Trophoblast cell (in vitro differentiated cells and primary cell): ENCODE measurements around the gene LYPD6B.
A peak's percentile ranks its signal among the peaks of the same experiment; 100 is the strongest.

Experiments
- DNase-seq, 2 donors: peaks; one replicate each; pipeline ENCODE4 v3.0.0-alpha.2; 2016
- H2AFZ ChIP-seq: 2 replicates; pipeline ENCODE4 v1.6.1; 2013; ENCODE audit warnings: low read length, moderate library complexity, mild to moderate bottlenecking; ENCODE audit not compliant: insufficient read depth, poor library complexity
- H2AK5ac ChIP-seq: 2 replicates; pipeline ENCODE4 v1.6.1; 2013; ENCODE audit warnings: mild to moderate bottlenecking, low read length
- H2BK120ac ChIP-seq: 2 replicates; pipeline ENCODE4 v1.6.1; 2013; ENCODE audit warnings: low read length, mild to moderate bottlenecking, moderate library complexity; ENCODE audit not compliant: insufficient read depth, poor library complexity
- H2BK12ac ChIP-seq: 2 replicates; pipeline ENCODE4 v1.6.1; 2013; ENCODE audit warnings: mild to moderate bottlenecking, low read length, moderate library complexity
- H2BK5ac ChIP-seq: 2 replicates; pipeline ENCODE4 v1.6.1; 2013; ENCODE audit warnings: low read length, low read depth, moderate library complexity, mild to moderate bottlenecking; ENCODE audit not compliant: poor library complexity
- H3K14ac ChIP-seq: 2 replicates; pipeline ENCODE4 v1.6.1; 2013; ENCODE audit warnings: mild to moderate bottlenecking, low read length
- H3K18ac ChIP-seq: 2 replicates; pipeline ENCODE4 v1.6.1; 2013; ENCODE audit warnings: mild to moderate bottlenecking, low read length
- H3K23ac ChIP-seq: 2 replicates; pipeline ENCODE4 v1.6.1; 2013; ENCODE audit warnings: low read length
- H3K27ac ChIP-seq: 2 replicates; pipeline ENCODE4 v1.5.1; 2013; ENCODE audit warnings: low read depth, mild to moderate bottlenecking, inconsistent platforms, low read length, moderate library complexity
- H3K27me3 ChIP-seq: 2 replicates; pipeline ENCODE4 v1.6.1; 2013; ENCODE audit warnings: inconsistent platforms, mild to moderate bottlenecking, low read length, moderate library complexity; ENCODE audit not compliant: insufficient read depth
- H3K36me3 ChIP-seq, 2 experiments: 1 replicate in 1 of 2; 2 replicates in 1 of 2; pipeline ENCODE4 v1.6.1; 2013; ENCODE audit warnings: low read length in 2 of 2, mild to moderate bottlenecking in 2 of 2, moderate library complexity in 1 of 2; ENCODE audit not compliant: insufficient read depth in 2 of 2, control insufficient read depth in 1 of 2
- H3K4ac ChIP-seq: 2 replicates; pipeline ENCODE4 v1.6.1; 2013; ENCODE audit warnings: low read depth, mild to moderate bottlenecking, low read length, moderate library complexity
- H3K4me1 ChIP-seq, 2 experiments: 1 replicate in 1 of 2; 2 replicates in 1 of 2; pipeline ENCODE4 v1.6.1; 2013; ENCODE audit warnings: low read length in 2 of 2, mild to moderate bottlenecking in 2 of 2, moderate library complexity in 1 of 2; ENCODE audit not compliant: insufficient read depth in 2 of 2, control insufficient read depth in 1 of 2
- H3K4me2 ChIP-seq: 2 replicates; pipeline ENCODE4 v1.6.1; 2013; ENCODE audit warnings: inconsistent platforms, mild to moderate bottlenecking, low read length, moderate library complexity
- H3K4me3 ChIP-seq: 2 replicates; pipeline ENCODE4 v1.5.1; 2013; ENCODE audit warnings: mild to moderate bottlenecking, low read depth, low read length, inconsistent platforms
- H3K79me1 ChIP-seq: one replicate; pipeline ENCODE4 v1.6.1; 2013; ENCODE audit warnings: low read length
- H3K79me2 ChIP-seq: 2 replicates; pipeline ENCODE4 v1.6.1; 2013; ENCODE audit warnings: low read length, mild to moderate bottlenecking; ENCODE audit not compliant: control insufficient read depth, insufficient read depth, poor library complexity
- H3K9ac ChIP-seq: 2 replicates; pipeline ENCODE4 v1.6.1; 2013; ENCODE audit warnings: mild to moderate bottlenecking, low read length
- H3K9me3 ChIP-seq: 2 replicates; pipeline ENCODE4 v1.6.1; 2013; ENCODE audit warnings: low read depth, mild to moderate bottlenecking, control low read depth, inconsistent platforms, low read length; ENCODE audit not compliant: insufficient read depth
- H4K12ac ChIP-seq: 2 replicates; pipeline ENCODE4 v1.6.1; 2013; ENCODE audit warnings: low read depth, mild to moderate bottlenecking, low read length, moderate library complexity
- H4K8ac ChIP-seq: 2 replicates; pipeline ENCODE4 v1.6.1; 2013; ENCODE audit warnings: low read depth, mild to moderate bottlenecking, low read length, moderate library complexity
- H4K91ac ChIP-seq: one replicate; pipeline ENCODE4 v1.6.1; 2013; ENCODE audit warnings: low read depth, mild to moderate bottlenecking, low read length, moderate library complexity
- WGBS: extraction: QIAGEN DNeasy Blood & Tissue Kit; methylation state at CpG from one replicate; pipeline ENCODE4 v1.1.7; 2013; ENCODE audit warnings: missing lambda C conversion rate; ENCODE audit not compliant: insufficient read length, insufficient coverage; ENCODE audit errors: extremely low coverage; 5-methylcytosine and 5-hydroxymethylcytosine counted together

Gene LYPD6B

DNA sequence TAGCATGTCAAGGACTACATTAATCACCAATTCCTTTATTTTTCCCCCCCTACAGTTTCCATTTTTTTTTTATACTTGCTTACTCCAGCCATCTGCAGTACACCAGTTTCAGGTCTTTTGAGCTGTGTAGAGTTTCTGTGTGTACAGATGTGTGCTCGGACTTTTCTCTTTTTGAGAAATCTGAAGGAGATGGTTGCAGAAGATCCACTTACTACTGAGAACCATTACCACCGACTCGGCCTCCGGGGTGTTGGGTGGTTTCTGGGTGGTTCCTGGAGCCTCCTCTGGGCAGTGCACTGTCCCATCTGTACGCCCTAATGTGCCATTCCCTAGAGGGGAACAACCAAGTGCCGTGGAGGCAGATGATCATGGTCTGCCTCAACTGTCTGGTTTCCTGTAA is 15.4 kb upstream of the LYPD6B start:
- Histone ChIP-seq H3K9ac (no peak overlapping the region), H3K4me1 (peaks cover 6 to 7% of the 10 kb centered on the region in 2 experiments), H3K79me2 (no peaks in the 10 kb centered on the region), H2AK5ac (no peak overlapping the region), H3K23ac (no peak overlapping the region), H3K27me3 (no peaks in the 10 kb centered on the region), H4K12ac (no peak overlapping the region), H3K36me3 (no peaks in the 10 kb centered on the region), H2BK120ac (no peak overlapping the region), H2BK5ac (no peak overlapping the region), H4K91ac (no peak overlapping the region), H3K18ac (no peak overlapping the region), H3K4ac (no peak overlapping the region), H2AFZ (no peak overlapping the region), H3K9me3 (no peaks in the 10 kb centered on the region), H3K27ac (no peak overlapping the region), H3K79me1 (peaks cover 3% of the 10 kb centered on the region), H3K4me2 (no peak overlapping the region), H4K8ac (no peak overlapping the region), H3K14ac (no peak overlapping the region), H2BK12ac (no peak overlapping the region), H3K4me3 (no peak overlapping the region)
- WGBS, result no CpG with 5 or more reads among the region's 6 CpGs
- DNase-seq, result no peak

DNA sequence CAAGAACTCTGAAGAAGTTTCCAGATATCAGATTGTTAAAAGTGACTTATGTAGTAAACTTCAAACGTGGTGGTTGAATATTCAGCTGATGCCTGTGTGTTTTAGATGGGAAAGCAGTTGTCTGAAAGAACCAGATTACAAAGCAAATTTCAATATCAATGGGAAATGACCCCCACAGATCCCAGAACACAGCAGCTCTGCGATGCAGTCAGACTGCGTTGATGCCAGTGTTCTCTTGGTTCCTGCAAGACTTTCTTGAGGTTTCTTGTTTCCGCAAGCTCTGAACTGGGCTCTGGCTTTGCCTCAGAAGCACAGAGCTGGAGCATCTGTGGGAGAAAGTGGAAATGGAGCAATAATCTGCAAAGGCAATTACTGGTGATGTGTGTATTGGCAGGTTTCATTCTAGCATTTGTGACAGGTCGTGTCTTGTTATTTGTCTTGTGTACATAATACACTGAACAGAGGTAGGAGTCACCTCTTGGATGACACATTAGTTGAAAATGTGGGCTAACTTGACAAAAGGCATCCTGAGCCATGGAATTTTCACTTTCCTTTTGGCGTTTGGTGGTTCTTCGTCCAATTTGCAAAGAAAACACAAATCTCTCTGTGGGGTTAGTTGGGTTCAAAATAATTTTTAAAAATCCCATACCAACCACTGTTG is 10.8 kb upstream of the LYPD6B start:
- no peak overlapping the region for H3K9ac ChIP-seq
- peaks cover 11 to 13% of the 10 kb centered on the region in 2 experiments for H3K4me1 ChIP-seq
- H3K27ac ChIP-seq, result peak overlapping the region; percentile 67
- no peak overlapping the region for H3K4me3 ChIP-seq
- peak; percentile 56 to 90 for DNase-seq
- H4K91ac ChIP-seq, result peak overlapping the region; percentile 42
- no peak overlapping the region for H3K14ac ChIP-seq
- no peak overlapping the region for H2AFZ ChIP-seq
- H3K9me3 ChIP-seq, result no peaks in the 10 kb centered on the region
- no peaks in the 10 kb centered on the region for H3K36me3 ChIP-seq
- H3K27me3 ChIP-seq, result no peaks in the 10 kb centered on the region
- no CpG with 5 or more reads among the region's 7 CpGs for WGBS
- no peak overlapping the region for H4K8ac ChIP-seq
- no peak overlapping the region for H4K12ac ChIP-seq
- H2AK5ac ChIP-seq, result no peak overlapping the region
- H2BK5ac ChIP-seq, result no peak overlapping the region
- peaks cover 3% of the 10 kb centered on the region for H3K79me1 ChIP-seq
- H3K18ac ChIP-seq, result no peak overlapping the region
- no peaks in the 10 kb centered on the region for H3K79me2 ChIP-seq
- H2BK12ac ChIP-seq, result peak overlapping the region; percentile 27
- no peak overlapping the region for H2BK120ac ChIP-seq
- H3K23ac ChIP-seq, result no peak overlapping the region
- H3K4ac ChIP-seq, result no peak overlapping the region
- H3K4me2 ChIP-seq, result peak overlapping the region; percentile 11

DNA sequence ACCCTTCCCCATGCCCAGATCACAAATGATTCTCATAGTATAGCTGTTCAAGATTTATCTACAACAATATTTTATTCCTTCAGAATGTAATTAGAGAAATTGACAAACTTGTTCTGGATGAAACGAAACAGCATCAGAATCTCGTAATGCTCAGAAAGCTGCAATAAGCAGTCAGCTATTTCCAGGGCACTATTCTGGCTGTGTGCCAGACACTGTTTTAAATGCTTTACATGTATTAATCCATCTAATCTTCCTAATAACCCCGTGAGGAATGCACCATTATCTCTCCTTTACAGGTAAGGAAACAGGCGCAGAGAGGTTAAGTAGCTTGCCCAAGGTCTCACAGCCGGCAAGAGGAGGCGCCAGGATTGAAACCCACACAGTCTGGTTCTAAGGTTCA is 10.1 kb upstream of the LYPD6B start:
- Histone ChIP-seq H2BK12ac (no peak overlapping the region), H3K36me3 (no peaks in the 10 kb centered on the region), H3K9ac (no peak overlapping the region), H3K4me2 (peak overlapping the region; percentile 11), H3K4ac (no peak overlapping the region), H3K18ac (no peak overlapping the region), H2BK120ac (no peak overlapping the region), H2AK5ac (no peak overlapping the region), H4K12ac (no peak overlapping the region), H3K4me3 (no peak overlapping the region), H3K27ac (peak overlapping the region; percentile 67), H3K14ac (no peak overlapping the region), H3K79me1 (peaks cover 3% of the 10 kb centered on the region), H2AFZ (no peak overlapping the region), H2BK5ac (peak overlapping the region; percentile 10), H4K91ac (peak overlapping the region; percentile 42), H3K4me1 (peaks cover 11 to 13% of the 10 kb centered on the region in 2 experiments), H4K8ac (no peak overlapping the region), H3K23ac (no peak overlapping the region), H3K79me2 (no peaks in the 10 kb centered on the region), H3K27me3 (no peaks in the 10 kb centered on the region), H3K9me3 (no peaks in the 10 kb centered on the region)
- no CpG with 5 or more reads among the region's 6 CpGs for WGBS
- peak; percentile 56 to 85 for DNase-seq

DNA sequence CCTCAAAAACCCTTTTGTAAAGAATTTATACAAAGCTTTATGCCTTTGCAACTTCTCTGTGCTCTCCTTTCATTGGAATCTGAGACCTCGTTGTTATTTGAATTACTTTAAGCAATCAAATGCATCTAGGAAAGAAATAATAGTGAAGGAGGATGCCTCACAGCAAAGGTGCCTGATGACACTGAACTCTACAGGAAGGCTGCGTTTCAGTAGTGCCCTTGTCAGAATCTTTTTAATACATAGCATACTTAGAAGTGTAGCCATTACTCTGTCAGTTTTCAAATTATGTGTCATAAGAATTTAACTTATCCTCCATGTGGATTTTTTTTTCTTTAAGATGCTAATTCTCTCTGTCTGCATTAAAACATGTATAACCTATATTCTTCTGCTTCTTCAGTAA is 9.6 kb upstream of the LYPD6B start:
- Histone ChIP-seq H3K36me3 (no peaks in the 10 kb centered on the region), H3K27ac (no peak overlapping the region), H3K9ac (no peak overlapping the region), H3K79me2 (no peaks in the 10 kb centered on the region), H3K27me3 (no peaks in the 10 kb centered on the region), H3K14ac (no peak overlapping the region), H2BK12ac (no peak overlapping the region), H2AK5ac (no peak overlapping the region), H2AFZ (no peak overlapping the region), H2BK5ac (no peak overlapping the region), H3K4me1 (peaks cover 13% of the 10 kb centered on the region in 2 experiments), H3K9me3 (no peaks in the 10 kb centered on the region), H3K4ac (no peak overlapping the region), H4K12ac (no peak overlapping the region), H4K8ac (no peak overlapping the region), H2BK120ac (no peak overlapping the region), H3K79me1 (peaks cover 3% of the 10 kb centered on the region), H3K23ac (no peak overlapping the region), H4K91ac (peak overlapping the region; percentile 20), H3K4me2 (no peak overlapping the region), H3K4me3 (no peak overlapping the region), H3K18ac (no peak overlapping the region)
- WGBS, result no CpG with 5 or more reads among the region's 2 CpGs
- peak in 1 of 2 donors; percentile 65 for DNase-seq
